ENCODE measurements around the gene IQGAP1. TPM values are rescaled to one million over a fixed set of nuclear protein-coding genes. Genes with fewer than 3 reads are reported as not detected.
"Not testable (repeated sequence)": the region's sequence is repeated elsewhere in the genome, so short reads cannot be mapped to it uniquely, and the experiment has no call there.

IQGAP1 gene
- total RNA-seq, 1 donor from 2014 or later: 61.1 TPM

GRCh38 chr15:90408657-90409056 lies 20.6 kb downstream of the IQGAP1 start:
- Mint-ChIP-seq H3K27ac (ENCODE audit: unreplicated experiment) (no peak overlapping the region), H3K27me3 (ENCODE audit: unreplicated experiment) (no peaks in the 10 kb centered on the region), H3K4me3 (ENCODE audit: unreplicated experiment) (no peak overlapping the region), H3K4me1 (ENCODE audit: low read depth, unreplicated experiment) (peaks cover 12% of the 10 kb centered on the region), H3K36me3 (ENCODE audit: unreplicated experiment) (no peaks in the 10 kb centered on the region), H3K9me3 (ENCODE audit: unreplicated experiment) (no peaks in the 10 kb centered on the region)
- TF ChIP-seq, protein P1, sequence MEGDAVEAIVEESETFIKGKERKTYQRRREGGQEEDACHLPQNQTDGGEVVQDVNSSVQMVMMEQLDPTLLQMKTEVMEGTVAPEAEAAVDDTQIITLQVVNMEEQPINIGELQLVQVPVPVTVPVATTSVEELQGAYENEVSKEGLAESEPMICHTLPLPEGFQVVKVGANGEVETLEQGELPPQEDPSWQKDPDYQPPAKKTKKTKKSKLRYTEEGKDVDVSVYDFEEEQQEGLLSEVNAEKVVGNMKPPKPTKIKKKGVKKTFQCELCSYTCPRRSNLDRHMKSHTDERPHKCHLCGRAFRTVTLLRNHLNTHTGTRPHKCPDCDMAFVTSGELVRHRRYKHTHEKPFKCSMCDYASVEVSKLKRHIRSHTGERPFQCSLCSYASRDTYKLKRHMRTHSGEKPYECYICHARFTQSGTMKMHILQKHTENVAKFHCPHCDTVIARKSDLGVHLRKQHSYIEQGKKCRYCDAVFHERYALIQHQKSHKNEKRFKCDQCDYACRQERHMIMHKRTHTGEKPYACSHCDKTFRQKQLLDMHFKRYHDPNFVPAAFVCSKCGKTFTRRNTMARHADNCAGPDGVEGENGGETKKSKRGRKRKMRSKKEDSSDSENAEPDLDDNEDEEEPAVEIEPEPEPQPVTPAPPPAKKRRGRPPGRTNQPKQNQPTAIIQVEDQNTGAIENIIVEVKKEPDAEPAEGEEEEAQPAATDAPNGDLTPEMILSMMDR (IDR thresholded peaks at IDR 0.05; ENCODE audit: partially characterized antibody, unreplicated experiment): no peak
- no peak for DNase-seq

DNA sequence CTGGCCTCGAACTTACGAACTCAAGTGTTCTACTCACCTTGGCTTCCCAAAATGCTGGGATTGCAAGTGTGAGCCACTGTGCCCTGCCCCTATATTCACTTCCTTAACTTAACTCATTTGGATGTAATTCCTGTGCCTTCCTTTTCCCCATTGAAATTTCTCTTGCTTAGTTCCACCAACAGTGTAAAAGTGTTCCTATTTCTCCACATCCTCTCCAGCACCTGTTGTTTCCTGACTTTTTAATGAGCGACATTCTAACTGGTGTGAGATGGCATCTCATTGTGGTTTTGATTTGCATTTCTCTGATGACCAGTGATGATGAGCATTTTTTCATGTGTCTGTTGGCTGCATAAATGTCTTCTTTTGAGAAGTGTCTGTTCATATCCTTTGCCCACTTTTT lies 21.5 kb downstream of the IQGAP1 start:
- not testable (repeated sequence) for DNase-seq; H3K27ac Mint-ChIP-seq (ENCODE audit: unreplicated experiment); H3K9me3 Mint-ChIP-seq (ENCODE audit: unreplicated experiment); H3K4me3 Mint-ChIP-seq (ENCODE audit: unreplicated experiment); H3K27me3 Mint-ChIP-seq (ENCODE audit: unreplicated experiment); H3K36me3 Mint-ChIP-seq (ENCODE audit: unreplicated experiment)
- H3K4me1 Mint-ChIP-seq (ENCODE audit: low read depth, unreplicated experiment): peaks cover 12% of the 10 kb centered on the region

GRCh38 chr15:90410316-90410715 lies 22.3 kb downstream of the IQGAP1 start:
- H3K27ac Mint-ChIP-seq (ENCODE audit: unreplicated experiment); H3K36me3 Mint-ChIP-seq (ENCODE audit: unreplicated experiment); DNase-seq: not testable (repeated sequence)

DNA sequence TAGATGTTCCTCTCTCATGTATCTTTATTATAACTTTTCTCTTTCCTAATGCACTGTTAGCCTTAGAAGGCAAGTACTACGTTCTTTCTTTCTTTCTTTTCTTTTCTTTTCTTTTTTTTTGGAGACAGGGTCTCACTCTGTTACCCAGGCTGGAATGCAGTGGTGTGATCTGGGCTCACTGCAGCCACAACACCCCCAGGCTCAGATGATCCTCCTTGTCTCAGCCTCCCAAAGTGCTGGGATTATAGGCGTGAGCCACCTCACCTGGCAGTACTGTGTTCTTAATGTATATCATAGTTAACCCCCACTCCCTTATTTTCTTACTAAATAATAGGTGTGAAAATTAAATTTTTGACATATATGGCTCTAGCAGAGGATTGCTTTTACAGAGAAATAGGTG lies 23.1 kb downstream of the IQGAP1 start:
- DNase-seq: no peak
- H3K9me3 Mint-ChIP-seq (ENCODE audit: unreplicated experiment): no peaks in the 10 kb centered on the region
- H3K27ac Mint-ChIP-seq (ENCODE audit: unreplicated experiment): no peak overlapping the region
- TF ChIP-seq, protein P1 (IDR thresholded peaks at IDR 0.05; ENCODE audit: partially characterized antibody, unreplicated experiment): no peak
- H3K27me3 Mint-ChIP-seq (ENCODE audit: unreplicated experiment): no peaks in the 10 kb centered on the region
- H3K4me3 Mint-ChIP-seq (ENCODE audit: unreplicated experiment): no peak overlapping the region
- H3K4me1 Mint-ChIP-seq (ENCODE audit: low read depth, unreplicated experiment): peaks cover 6% of the 10 kb centered on the region
- no peaks in the 10 kb centered on the region for H3K36me3 Mint-ChIP-seq (ENCODE audit: unreplicated experiment)

More at GRCh38 chr15:90410316-90410715, 22.3 kb downstream of the IQGAP1 start:
- not testable (repeated sequence) for H3K9me3 Mint-ChIP-seq (ENCODE audit: unreplicated experiment); H3K27me3 Mint-ChIP-seq (ENCODE audit: unreplicated experiment); H3K4me3 Mint-ChIP-seq (ENCODE audit: unreplicated experiment); H3K4me1 Mint-ChIP-seq (ENCODE audit: low read depth, unreplicated experiment)

DNA sequence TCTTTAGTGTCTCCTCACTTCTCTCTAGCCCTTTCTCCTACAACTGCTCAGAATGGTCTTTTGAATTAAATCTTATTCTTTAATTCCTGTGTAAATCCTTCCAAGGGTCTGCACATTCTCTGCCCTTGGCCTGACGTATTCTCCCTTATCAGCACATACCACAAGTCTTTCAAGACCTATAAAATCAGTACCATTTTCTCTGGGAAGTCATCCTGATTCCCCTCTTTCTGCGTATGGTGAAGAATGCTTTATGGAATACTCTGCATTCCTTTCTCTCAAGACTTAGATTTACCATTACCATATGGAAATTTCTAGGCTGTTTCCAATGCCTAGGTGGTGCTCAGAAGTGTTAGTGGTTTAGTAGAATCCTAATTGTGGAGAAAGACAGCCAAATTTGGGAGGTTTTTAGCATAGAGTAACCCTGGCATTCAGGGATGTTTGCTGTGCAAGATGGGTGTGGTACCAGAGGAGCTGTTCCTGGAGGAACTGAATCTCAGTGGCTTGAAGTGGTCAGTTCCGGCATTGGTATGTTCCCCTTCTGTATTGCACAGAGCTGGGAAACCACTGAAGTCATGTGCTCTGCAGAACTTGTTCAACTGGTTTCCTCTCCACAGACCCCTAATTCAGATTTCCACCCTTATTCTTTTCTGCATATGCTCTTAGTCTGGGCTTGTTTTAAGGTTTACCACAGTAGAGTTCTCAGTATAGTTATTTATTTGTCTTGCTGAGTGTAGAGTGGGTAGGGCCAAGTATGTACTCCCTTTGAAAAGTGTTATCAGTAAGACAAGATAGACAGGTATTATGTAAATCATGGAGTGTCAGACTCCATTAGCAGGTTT lies 24.5 kb downstream of the IQGAP1 start:
- Mint-ChIP-seq H3K27ac (ENCODE audit: unreplicated experiment) (no peak overlapping the region), H3K36me3 (ENCODE audit: unreplicated experiment) (no peaks in the 10 kb centered on the region), H3K27me3 (ENCODE audit: unreplicated experiment) (no peaks in the 10 kb centered on the region), H3K9me3 (ENCODE audit: unreplicated experiment) (peaks cover 2% of the 10 kb centered on the region), H3K4me3 (ENCODE audit: unreplicated experiment) (no peak overlapping the region), H3K4me1 (ENCODE audit: low read depth, unreplicated experiment) (peaks cover 6% of the 10 kb centered on the region)
- TF ChIP-seq, protein P1 (IDR thresholded peaks at IDR 0.05; ENCODE audit: partially characterized antibody, unreplicated experiment): no peak
- DNase-seq: no peak

Data from glutamatergic neuron (in vitro differentiated cells).